ENCODE results near the gene CNMD. TPM values are rescaled to one million over a fixed set of nuclear protein-coding genes. Genes with fewer than 3 reads are reported as not detected.

CNMD gene
- total RNA-seq, 2 donors from 2014 or later: not detected

Other genes starting within 250 kb of the CNMD start
- gene HNRNPA1L2, start 97.4 kb downstream of the CNMD start, total RNA-seq: 10 to 100 TPM in 1 of 2 donors, 1 to 10 TPM in 1; 6.9 to 11.6 TPM
- 10 to 100 TPM; 49.0 to 58.1 TPM for gene SUGT1, start 87.0 kb downstream of the CNMD start, total RNA-seq
- not detected for gene PCDH8, start 108.8 kb upstream of the CNMD start, total RNA-seq

Data from natural killer cell treated with Interleukin-12 subunit alpha and Interleukin-12 subunit beta and Interleukin-15 and Interleukin-18, amount 100 ng/mL, for 72 hours (primary cell).